Mucosa of rectum (tissue), 2 donors: ENCODE measurements around the gene AP4M1.
A peak's percentile ranks its signal among the peaks of the same experiment; 100 is the strongest.

Experiments used
- H3K27ac ChIP-seq, 2 donors: one replicate each; pipeline ENCODE4 v1.7.0; 2013; ENCODE audit warnings: inconsistent platforms in 2 of 2, low read depth in 2 of 2, low read length in 2 of 2
- H3K27me3 ChIP-seq, 2 donors: one replicate each; pipeline ENCODE4 v1.7.0; 2013; ENCODE audit warnings: low read length in 2 of 2; ENCODE audit not compliant: control insufficient read depth in 2 of 2, insufficient read depth in 2 of 2
- H3K36me3 ChIP-seq, 2 donors: one replicate each; pipeline ENCODE4 v1.7.0; 2013; ENCODE audit warnings: low read length in 2 of 2; ENCODE audit not compliant: control insufficient read depth in 2 of 2, insufficient read depth in 2 of 2
- H3K4me1 ChIP-seq, 2 donors: one replicate each; pipeline ENCODE4 v1.7.0; 2013; ENCODE audit warnings: low read length in 2 of 2, mild to moderate bottlenecking in 1 of 2; ENCODE audit not compliant: control insufficient read depth in 2 of 2, insufficient read depth in 2 of 2
- H3K4me3 ChIP-seq, 2 donors: one replicate each; pipeline ENCODE4 v1.7.0; 2013; ENCODE audit warnings: low read length in 2 of 2
- H3K9ac ChIP-seq, 2 donors: one replicate each; pipeline ENCODE4 v1.7.0; 2013; ENCODE audit warnings: low read length in 2 of 2, low read depth in 1 of 2, mild to moderate bottlenecking in 1 of 2
- H3K9me3 ChIP-seq, 2 donors: one replicate each; pipeline ENCODE4 v1.7.0; 2013; ENCODE audit warnings: low read length in 2 of 2; ENCODE audit not compliant: control insufficient read depth in 2 of 2
- donor health status: healthy.
- donor health status: Normal muscosa, but diverticular disease.

The AP4M1 gene

DNA sequence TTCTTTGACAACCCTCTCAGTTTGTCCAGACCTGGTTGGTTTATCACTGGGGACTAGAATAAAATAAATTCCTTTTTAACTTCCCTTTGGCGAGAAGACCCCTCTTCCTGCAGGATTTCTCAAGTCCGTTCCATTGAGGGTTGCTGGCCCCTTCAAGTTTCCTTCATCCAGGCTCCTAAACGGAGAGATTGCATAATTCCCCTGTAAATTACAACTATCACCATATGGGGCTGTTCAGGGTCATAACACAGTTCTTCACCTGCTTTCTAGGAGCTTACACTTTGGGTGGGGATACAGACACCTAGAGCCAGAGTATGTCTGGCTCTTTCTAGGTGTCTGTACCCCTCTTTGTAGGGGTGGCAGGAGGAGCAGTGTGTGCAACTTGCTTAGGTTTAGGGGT is 15.9 kb upstream of the AP4M1 start:
- H3K4me3 ChIP-seq, result no peak overlapping the region
- no peak overlapping the region for H3K27ac ChIP-seq
- H3K27me3 ChIP-seq, result no peaks in the 10 kb centered on the region
- no peaks in the 10 kb centered on the region for H3K9me3 ChIP-seq
- no peak overlapping the region for H3K9ac ChIP-seq
- peaks cover 20 to 23% of the 10 kb centered on the region in 2 donors for H3K4me1 ChIP-seq
- H3K36me3 ChIP-seq, result peaks cover 3 to 5% of the 10 kb centered on the region in 2 donors

DNA sequence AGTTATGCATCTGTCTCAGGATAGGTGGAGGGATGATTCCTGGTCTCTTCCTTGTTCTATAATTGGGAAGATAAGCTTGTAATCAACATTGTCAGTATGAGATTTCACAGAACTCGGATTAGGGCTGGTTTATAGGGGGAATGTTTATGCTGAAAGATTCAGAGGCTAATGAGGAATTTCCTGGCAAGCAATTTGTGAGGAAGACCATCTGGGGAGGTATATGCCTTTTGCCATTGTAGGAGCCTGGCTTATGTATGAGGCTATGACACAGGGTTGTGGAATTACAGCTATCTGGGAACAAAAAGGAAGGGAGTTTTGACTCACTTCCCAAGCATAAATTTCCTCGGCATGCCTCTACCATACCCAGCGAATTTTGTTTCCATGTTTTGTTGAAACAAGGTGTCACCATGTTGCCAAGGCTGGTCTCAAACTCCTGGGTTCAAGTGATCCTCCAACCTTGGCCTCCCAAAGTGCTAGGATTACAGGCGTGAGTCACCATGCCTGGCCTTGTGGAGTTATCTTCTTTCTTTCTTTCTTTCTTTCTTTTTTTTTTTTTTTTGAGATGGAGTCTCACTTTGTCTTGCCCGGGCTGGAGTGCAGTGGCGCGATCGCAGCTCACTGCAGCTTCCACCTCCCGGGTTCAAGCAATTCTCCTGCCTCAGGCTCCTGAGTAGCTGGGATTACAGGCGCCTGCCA is 14.2 kb upstream of the AP4M1 start:
- H3K27me3 ChIP-seq, result no peaks in the 10 kb centered on the region

DNA sequence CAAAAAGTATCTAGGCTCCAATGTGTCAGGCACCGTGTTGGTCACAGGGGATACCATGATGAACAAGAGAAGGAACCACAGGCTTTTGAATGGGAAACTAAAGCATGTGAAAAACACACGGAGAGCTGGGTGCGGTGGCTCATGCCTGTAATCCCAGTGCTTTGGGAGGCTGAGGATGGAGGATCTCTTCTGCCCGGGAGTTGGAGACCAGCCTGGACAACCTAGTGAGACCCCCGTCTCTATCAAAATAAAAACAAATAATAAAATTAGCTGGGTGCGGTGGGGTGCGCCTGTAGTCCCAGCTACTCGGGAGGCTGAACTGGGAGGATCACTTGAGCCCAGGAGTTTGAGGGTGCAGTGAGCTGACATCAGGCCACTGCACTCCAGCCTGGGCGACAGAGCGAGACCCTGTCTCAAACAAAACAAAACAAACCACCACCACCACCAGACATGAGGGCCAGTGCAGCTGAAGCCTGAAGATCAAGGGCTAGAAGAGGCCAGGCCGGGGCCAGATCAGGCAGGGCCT is 13.3 kb upstream of the AP4M1 start:
- Histone ChIP-seq H3K9me3 (no peaks in the 10 kb centered on the region), H3K4me3 (peak overlapping the region; percentile 85 to 91), H3K4me1 (peaks cover 11 to 12% of the 10 kb centered on the region in 2 donors), H3K9ac (peak overlapping the region; percentile 80 to 82), H3K27me3 (no peaks in the 10 kb centered on the region), H3K27ac (peak overlapping the region; percentile 80 to 89), H3K36me3 (peaks cover 29 to 32% of the 10 kb centered on the region in 2 donors)

More for the DNA sequence above, 14.2 kb upstream of the AP4M1 start:
- peak overlapping the region; percentile 44 to 45 for H3K27ac ChIP-seq
- H3K9ac ChIP-seq, result no peak overlapping the region
- H3K4me3 ChIP-seq, result no peak overlapping the region
- H3K4me1 ChIP-seq, result peaks cover 18 to 20% of the 10 kb centered on the region in 2 donors
- no peaks in the 10 kb centered on the region for H3K9me3 ChIP-seq
- peaks cover 19 to 22% of the 10 kb centered on the region in 2 donors for H3K36me3 ChIP-seq

DNA sequence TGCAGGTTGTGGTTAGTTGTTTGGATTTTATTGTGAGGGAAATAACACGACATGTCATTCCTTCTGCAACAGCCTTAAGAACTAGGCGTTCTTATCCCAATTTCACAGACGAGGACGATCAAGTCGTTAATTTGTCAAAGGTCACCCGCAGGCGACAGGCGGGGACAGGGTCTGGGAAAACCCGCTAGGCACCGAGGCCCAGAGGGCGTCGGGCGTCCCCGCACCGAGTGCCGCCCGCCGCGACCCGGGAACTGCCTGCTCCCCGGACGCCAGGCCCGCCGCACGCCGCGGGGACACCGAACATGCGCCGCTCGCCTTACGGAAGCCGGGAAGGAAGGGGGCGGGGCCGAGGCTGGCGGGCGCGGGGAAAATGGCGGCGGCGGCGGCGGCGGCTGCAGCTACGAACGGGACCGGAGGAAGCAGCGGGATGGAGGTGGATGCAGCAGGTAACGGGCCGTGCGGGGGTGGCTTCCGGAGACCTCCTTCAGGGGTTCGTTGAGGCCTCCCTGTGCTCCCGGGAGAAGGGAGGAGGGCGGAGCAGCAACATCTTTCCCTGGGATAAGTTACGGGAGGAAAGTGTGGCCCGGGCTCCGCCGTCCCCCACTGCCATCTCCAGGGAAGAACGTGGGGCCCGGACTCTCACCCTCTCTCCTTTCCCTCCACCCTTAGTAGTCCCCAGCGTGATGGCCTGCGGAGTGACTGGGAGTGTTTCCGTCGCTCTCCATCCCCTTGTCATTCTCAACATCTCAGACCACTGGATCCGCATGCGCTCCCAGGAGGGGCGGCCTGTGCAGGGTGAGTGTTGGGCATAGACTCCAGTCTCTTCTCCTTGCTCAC is 12.6 kb upstream of the AP4M1 start, which contains the start of gene COPS6:
TSS of gene COPS6 (plus strand) at position 349 of the 837 bp plus-strand sequence. CDS start at position 371, 22 bp downstream.
- H3K4me3 ChIP-seq, result peak within 1 kb of the TSS; percentile 91 to 95
- peak within 1 kb of the TSS; percentile 80 to 93 for H3K9ac ChIP-seq
- peaks cover 11 to 12% of the 10 kb centered on the region in 2 donors for H3K4me1 ChIP-seq
- H3K36me3 ChIP-seq, result peaks cover 36 to 38% of the 10 kb centered on the region in 2 donors
- H3K27me3 ChIP-seq, result no peaks in the 10 kb centered on the region
- H3K9me3 ChIP-seq, result no peaks in the 10 kb centered on the region
- H3K27ac ChIP-seq, result peak within 1 kb of the TSS; percentile 80 to 89

DNA sequence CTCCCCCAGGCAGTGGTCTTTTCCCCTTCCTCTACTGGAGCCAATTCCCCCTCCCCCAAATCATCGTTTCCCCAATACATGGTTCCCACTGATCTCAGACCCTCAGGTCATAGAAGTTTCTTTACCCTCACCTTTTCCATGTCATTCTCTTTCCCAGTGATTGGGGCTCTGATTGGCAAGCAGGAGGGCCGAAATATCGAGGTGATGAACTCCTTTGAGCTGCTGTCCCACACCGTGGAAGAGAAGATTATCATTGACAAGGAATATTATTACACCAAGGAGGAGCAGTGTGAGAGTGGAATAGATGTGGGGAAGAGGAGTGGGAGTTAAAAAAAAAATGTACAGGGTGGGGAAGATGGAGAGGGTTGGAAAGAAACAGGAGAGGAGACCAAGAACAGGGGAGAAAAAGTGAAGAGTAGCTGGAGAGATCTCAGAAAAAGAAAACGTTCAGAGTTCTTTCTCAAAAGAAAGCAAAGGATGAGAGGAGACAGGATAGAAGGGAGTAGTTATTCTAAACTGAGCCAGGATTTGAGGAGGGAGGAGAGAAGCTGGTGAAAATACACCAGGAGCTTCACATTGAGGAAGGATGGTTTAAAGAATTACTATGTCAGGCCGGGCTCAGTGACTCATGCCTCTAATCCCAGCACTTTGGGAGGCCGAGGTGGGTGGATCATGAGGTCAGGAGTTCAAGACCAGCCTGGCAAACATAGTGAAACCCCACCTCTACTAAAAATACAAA is 11.8 kb upstream of the AP4M1 start:
- H3K27ac ChIP-seq, result peak overlapping the region in 1 of 2 donors; percentile 89

DNA sequence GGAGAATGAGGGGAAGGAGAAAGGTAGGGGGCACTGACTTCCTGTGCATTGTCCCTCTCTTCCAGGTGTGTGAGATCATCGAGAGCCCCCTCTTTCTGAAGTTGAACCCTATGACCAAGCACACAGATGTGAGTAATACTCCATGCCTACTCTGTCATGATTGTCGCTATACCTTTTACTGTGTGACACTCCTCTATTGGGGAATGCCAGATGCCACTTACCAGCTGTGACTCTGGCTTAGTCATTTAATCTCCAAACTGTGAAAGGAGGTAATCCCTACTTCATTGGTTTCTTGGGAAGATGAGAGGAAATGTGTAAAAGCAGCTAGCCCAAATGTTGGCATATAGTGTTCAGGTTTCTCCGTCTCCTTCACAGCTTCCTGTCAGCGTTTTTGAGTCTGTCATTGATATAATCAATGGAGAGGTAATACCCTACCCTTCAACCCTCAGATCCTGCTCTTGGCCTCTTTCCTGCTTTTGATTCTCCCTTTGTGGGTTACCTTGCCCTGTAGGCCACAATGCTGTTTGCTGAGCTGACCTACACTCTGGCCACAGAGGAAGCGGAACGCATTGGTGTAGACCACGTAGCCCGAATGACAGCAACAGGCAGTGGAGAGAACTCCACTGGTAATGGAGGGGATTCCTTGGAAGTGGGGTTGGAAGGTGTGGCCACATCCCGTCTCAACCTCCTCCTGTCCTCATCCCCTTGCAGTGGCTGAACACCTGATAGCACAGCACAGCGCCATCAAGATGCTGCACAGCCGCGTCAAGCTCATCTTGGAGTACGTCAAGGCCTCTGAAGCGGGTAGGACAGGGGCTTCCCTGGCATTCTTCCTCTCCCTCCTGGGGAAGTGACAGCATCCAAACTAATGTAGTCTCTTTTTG is 10.7 kb upstream of the AP4M1 start:
- Histone ChIP-seq H3K27me3 (no peaks in the 10 kb centered on the region), H3K27ac (no peak overlapping the region), H3K4me1 (peaks cover 11 to 12% of the 10 kb centered on the region in 2 donors), H3K36me3 (peaks cover 50 to 58% of the 10 kb centered on the region in 2 donors), H3K9me3 (no peaks in the 10 kb centered on the region), H3K4me3 (no peak overlapping the region), H3K9ac (no peak overlapping the region)

More for the DNA sequence above, 11.8 kb upstream of the AP4M1 start:
- Histone ChIP-seq H3K27me3 (no peaks in the 10 kb centered on the region), H3K36me3 (peaks cover 40 to 46% of the 10 kb centered on the region in 2 donors), H3K9me3 (no peaks in the 10 kb centered on the region), H3K4me3 (peak overlapping the region; percentile 91 to 95), H3K4me1 (peaks cover 11 to 12% of the 10 kb centered on the region in 2 donors), H3K9ac (peak overlapping the region; percentile 80 to 93)

DNA sequence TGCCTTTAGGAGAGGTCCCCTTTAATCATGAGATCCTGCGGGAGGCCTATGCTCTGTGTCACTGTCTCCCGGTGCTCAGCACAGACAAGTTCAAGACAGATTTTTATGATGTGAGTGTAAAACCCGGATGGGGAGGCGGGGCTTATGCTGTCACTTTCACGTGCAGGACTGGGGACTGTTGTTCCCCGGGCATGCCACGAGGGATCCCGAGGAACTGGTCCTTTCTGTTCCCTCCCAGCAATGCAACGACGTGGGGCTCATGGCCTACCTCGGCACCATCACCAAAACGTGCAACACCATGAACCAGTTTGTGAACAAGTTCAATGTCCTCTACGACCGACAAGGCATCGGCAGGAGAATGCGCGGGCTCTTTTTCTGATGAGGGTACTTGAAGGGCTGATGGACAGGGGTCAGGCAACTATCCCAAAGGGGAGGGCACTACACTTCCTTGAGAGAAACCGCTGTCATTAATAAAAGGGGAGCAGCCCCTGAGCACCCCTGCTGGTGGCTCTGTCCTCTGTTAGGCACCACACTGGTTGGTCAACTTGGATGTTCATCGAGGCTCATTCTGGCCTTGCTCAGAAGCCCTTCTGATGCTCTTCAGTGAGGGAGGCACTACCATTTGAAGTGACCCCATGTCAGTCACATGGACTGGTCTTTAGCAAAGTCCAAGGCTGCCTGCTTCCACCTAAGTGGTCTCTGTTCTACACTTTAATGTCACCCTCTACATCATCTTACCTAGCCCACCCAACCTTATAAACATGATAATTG is 9.8 kb upstream of the AP4M1 start:
- Histone ChIP-seq H3K36me3 (peaks cover 54 to 65% of the 10 kb centered on the region in 2 donors), H3K4me1 (peaks cover 11 to 12% of the 10 kb centered on the region in 2 donors), H3K27ac (no peak overlapping the region), H3K9ac (no peak overlapping the region), H3K4me3 (no peak overlapping the region), H3K27me3 (no peaks in the 10 kb centered on the region), H3K9me3 (no peaks in the 10 kb centered on the region)

DNA sequence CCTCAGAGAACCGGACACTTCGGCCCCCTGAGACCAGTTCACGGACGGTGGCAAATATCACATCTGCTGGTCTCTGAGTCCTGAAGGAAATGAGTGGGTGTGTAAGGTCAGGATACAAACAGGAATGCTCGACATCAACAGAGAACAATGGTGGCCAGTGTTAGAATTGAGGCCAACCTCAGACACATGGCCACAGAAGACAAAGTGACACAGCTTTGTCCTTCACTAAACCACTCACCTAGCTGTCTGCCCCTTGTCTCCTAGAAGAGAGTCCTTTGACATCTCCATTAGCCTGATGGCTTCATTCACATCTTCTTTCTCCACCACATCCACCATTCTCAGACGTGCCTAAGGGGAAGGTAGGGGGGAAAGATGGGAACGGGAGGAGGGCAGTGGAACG is 8.4 kb upstream of the AP4M1 start:
- peaks cover 65 to 77% of the 10 kb centered on the region in 2 donors for H3K36me3 ChIP-seq
- H3K27me3 ChIP-seq, result no peaks in the 10 kb centered on the region
- no peak overlapping the region for H3K4me3 ChIP-seq
- H3K27ac ChIP-seq, result no peak overlapping the region
- H3K9ac ChIP-seq, result no peak overlapping the region
- H3K9me3 ChIP-seq, result no peaks in the 10 kb centered on the region
- peaks cover 11 to 12% of the 10 kb centered on the region in 2 donors for H3K4me1 ChIP-seq
